GM18502 (cell line): ENCODE measurements around the gene ATP10D.
"Not testable (repeated sequence)": the region's sequence is repeated elsewhere in the genome, so short reads cannot be mapped to it uniquely, and the experiment has no call there.

Source experiments
- ATAC-seq: cut with Tn5 transposase; IDR thresholded peaks from one replicate; pipeline ENCODE4 v1.9.1; 2021; ENCODE audit warnings: mild to moderate bottlenecking; ENCODE audit not compliant: unreplicated experiment, poor library complexity

ATP10D gene

DNA sequence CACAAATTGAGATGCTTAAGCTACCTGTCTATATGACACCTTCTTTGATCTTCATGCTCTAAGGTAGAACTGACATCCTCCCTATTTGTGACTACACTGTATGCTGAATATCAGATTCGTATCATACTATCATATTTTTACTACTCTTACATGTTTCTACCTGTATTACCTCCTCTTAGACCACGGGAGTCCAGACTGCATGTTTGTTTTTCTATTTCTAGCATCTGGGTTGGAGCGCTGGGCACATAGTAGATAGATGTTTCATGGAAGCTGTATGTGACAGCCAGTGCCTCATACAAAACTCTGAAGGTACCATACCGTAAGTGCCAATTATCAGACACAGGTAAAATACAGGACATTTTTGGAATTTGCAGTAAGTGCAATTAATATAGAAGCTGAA, 47.6 kb downstream of the ATP10D start:
- ATAC-seq, result no peak

GRCh38 chr4:47533689-47534347, 48.7 kb downstream of the ATP10D start:
- no peak for ATAC-seq

- no peak for ATAC-seq
Observed at GRCh38 chr4:47534772-47535171, 49.7 kb downstream of the ATP10D start.

GRCh38 chr4:47535567-47536147, 50.6 kb downstream of the ATP10D start:
- ATAC-seq, result no peak

GRCh38 chr4:47536966-47537365, 51.9 kb downstream of the ATP10D start:
- no peak for ATAC-seq

- no peak for ATAC-seq
Observed at GRCh38 chr4:47538111-47538824, 53.2 kb downstream of the ATP10D start.

DNA sequence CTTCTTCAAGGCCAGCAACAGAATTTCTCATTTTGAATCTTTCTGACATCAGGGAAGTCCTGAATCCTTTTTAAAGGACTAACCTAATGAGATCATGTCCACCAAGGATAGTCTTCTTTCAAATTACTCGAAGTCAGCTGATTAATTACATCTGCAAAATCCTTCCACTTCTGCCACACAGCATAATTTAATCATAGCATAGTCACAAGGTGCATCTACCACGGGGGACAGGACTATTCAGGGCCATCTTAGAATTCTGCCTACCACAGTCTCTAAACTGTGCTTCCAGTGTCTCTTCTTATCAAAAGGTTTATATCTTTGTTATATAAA, 53.7 kb downstream of the ATP10D start:
- no peak for ATAC-seq

DNA sequence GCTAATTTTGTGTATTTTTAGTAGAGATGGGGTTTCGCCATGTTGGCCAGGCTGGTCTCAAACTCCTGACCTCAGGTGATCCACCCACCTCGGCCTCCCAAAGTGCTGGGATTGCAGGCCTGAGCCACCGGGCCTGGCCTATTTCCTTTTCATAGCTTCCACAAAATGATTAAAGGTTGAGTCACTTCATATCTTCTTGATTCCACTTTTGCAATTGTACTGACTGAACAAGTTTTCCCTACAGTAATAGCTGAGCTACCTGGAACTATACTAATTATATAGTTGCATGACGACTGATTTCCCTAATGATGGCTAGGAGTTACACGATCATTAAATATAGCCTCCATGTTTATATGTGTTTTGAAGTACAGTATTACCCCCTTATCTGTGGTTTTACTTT, 57.6 kb downstream of the ATP10D start:
- not testable (repeated sequence) for ATAC-seq

DNA sequence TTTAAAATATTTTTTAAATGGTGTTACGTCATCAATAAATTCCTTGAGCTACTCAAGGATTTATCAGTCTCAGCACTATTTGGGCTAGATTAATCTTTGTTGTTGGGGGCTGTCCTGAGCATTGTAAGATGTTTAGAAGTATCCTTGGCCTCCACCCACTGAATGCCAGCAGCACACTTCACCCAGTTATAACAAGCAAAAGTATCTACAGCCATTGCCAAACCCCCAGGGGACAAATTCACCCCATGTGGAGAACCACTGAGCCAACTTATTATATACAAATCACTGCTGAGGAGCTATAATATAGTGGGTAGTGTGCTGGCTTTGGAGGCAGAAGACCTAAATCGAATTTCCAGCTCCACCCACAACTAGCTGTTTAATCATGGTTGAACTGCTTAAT, 58.3 kb downstream of the ATP10D start:
- no peak for ATAC-seq

- not testable (repeated sequence) for ATAC-seq
Observed at GRCh38 chr4:47550357-47550756, 65.3 kb downstream of the ATP10D start.

DNA sequence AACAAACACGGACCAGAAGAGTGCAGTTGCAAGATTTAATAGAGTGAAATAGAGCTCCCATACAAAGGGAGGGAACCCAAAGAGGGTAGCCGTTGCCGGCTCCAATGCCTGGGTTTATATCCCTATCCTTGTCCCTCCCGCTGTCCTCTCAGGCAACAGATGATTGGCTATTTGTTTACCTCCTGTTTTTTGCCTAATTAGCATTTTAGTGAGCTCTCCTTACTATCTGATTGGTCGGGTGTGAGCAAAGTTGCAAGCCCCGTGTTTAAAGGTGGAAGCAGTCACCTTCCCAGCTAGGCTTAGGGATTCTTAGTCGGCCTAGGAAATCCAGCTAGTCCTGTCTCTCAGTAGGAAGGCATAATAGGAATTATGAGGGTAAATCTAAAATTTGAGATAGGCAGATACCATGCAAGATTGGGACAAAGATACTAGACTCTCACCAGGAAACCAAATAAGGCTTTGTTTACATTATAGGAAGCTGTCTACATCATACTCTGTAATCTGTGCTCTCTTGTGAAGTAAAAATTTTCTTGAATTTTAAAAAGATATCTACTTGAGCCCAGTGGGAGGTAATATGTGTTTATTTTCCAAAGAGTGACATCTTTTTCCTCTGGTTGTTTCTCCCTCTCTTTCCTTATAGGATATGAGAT, 65.9 kb downstream of the ATP10D start:
- no peak for ATAC-seq

- no peak for ATAC-seq
Observed at GRCh38 chr4:47551682-47552081, 66.6 kb downstream of the ATP10D start.

DNA sequence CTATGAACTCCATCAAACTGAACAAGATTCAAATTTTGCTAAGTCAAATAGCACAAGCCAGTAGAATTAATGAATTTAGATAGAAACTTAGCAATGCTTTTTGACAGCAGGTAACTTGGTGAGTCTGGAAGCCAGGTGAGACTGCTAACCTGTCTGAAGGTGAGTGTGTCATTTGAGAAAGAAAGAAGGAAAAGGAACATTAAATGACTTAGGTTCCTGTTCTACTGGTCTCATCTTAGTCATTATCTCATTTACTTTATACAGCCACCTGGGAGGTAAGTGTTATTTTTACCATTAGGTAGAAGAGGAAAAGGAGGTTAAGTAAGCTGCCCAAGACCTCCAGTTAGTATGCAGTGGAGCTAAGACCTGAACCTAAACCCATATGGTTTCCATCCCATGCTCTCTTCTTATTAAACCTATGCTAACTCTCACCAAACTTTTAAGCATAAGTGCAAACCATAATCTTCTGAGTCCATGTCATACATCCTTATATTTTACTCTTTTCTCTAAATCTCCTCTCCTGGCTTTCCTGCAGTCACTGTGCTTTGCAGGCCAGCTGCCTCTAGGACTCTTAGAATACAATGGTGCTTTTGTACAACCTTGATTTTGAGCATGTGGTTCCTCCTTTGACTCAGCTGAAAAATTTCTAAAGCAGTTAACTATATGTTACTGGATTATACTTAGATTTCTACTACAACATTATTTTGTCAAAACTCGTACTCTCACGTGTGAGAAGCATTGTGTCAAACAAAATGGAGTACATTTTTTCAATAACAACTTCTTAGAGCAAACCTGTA, 68.5 kb downstream of the ATP10D start:
- ATAC-seq, result no peak

- ATAC-seq, result not testable (repeated sequence)
Observed at GRCh38 chr4:47555920-47556319, 70.8 kb downstream of the ATP10D start.

GRCh38 chr4:47557255-47557654, 72.2 kb downstream of the ATP10D start:
- no peak for ATAC-seq

GRCh38 chr4:47560682-47561081, 75.6 kb downstream of the ATP10D start:
- ATAC-seq, result no peak

DNA sequence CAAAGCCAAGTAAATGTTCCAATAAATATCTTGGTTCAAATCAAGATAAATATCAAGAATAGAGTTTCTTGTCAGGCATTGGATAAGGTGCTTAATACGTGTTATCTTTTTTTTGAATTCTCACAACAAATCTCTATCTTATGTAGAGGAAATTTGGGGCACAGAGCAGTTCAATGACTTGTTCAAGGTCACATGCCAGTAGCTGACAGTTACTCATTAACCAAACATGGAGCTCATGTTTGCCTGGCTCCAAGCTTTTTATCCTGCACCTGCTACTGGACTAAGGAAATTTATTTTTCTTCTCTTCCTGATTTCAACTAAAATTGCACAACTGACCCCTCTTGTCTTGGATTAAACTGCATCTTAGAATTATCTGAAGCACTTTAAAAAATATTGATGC, 76.3 kb downstream of the ATP10D start:
- no peak for ATAC-seq

DNA sequence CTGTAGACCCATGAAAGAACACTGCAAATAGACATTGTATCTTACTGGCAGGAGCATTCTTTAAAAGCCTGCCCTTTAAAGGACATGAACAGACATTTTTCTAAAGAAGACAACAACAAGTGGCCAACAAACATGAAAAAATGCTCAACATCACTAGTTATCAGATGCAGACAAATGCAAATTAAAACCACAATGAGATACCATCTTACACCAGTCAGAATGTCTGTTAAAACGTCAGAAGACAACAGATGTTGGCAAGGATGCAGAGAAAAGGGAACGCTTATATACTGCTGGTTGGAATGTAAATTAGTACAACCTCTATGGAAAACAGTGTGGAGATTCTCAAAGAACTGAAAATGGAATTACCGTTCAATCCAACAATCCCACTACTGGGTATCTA, 77.2 kb downstream of the ATP10D start:
- ATAC-seq, result no peak

GRCh38 chr4:47566566-47566965, 81.5 kb downstream of the ATP10D start:
- ATAC-seq, result no peak

DNA sequence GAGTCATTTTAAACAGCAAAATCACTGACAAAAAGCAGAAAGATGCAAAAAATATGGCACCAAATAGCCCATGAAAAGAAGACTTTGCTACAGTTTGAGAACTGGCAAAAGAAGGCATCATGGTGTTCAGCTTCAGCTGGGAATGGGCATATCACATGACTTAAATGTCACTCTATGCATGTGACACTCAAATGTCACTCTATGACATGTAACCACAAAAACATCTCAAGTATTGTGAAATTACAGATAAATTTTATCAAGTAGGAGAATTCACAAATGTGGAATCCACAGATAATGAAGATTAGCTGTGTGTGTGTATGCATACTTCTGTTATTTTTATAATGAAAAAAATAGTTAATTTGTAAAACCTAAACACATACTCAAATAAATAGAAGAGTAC, 81.9 kb downstream of the ATP10D start:
- no peak for ATAC-seq

GRCh38 chr4:47567511-47567910, 82.4 kb downstream of the ATP10D start:
- ATAC-seq, result no peak
